GM12801 (cell line): ENCODE measurements around the gene EPS8L3.
"Not testable (repeated sequence)": the region's sequence is repeated elsewhere in the genome, so short reads cannot be mapped to it uniquely, and the experiment has no call there.

Source experiments
- TF ChIP-seq, protein P1 (sequence below): IDR thresholded peaks from one replicate; pipeline ENCODE4 v1.5.1; 2011; ENCODE audit warnings: control low read depth; ENCODE audit not compliant: insufficient read length; ENCODE audit errors: extremely low read depth

The EPS8L3 gene

DNA sequence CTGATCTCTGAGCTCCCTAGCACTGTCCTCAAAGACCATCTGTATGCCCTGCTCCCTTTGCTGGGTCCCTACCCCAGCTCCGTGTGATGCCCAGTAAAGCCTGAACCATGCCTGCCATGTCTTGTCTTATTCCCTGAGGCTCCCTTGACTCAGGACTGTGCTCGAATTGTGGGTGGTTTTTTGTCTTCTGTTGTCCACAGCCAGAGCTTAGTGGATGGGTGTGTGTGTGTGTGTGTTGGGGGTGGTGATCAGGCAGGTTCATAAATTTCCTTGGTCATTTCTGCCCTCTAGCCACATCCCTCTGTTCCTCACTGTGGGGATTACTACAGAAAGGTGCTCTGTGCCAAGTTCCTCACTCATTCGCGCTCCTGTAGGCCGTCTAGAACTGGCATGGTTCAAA lies 46.0 kb downstream of the EPS8L3 start:
- TF ChIP-seq, protein P1, sequence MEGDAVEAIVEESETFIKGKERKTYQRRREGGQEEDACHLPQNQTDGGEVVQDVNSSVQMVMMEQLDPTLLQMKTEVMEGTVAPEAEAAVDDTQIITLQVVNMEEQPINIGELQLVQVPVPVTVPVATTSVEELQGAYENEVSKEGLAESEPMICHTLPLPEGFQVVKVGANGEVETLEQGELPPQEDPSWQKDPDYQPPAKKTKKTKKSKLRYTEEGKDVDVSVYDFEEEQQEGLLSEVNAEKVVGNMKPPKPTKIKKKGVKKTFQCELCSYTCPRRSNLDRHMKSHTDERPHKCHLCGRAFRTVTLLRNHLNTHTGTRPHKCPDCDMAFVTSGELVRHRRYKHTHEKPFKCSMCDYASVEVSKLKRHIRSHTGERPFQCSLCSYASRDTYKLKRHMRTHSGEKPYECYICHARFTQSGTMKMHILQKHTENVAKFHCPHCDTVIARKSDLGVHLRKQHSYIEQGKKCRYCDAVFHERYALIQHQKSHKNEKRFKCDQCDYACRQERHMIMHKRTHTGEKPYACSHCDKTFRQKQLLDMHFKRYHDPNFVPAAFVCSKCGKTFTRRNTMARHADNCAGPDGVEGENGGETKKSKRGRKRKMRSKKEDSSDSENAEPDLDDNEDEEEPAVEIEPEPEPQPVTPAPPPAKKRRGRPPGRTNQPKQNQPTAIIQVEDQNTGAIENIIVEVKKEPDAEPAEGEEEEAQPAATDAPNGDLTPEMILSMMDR = no peak

DNA sequence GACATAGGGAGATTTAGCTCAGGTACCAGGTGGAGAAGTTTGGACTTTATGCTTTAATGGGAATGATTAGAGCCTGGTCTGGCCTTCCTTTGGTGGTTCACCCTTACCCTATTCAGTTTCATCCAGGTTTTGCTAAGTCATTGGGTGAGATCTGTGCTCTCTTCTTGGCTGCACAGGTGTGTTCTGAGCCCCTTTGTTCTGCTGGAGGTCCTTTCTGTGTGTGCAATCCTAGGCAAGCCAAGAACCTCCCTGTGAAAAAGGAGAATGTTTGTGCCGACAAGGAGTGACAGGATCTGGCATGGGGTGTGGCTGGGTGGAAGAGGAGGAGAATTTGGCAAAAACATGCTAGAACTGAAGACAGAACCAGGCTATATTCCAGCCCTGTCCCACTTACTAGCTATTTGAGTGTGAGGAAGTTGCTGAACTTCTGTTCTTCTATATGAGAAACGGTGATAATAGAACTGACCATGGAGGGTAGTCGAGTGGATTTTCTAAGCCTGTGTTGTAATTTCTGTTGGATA lies 47.1 kb downstream of the EPS8L3 start:
- TF ChIP-seq, protein P1 = no peak

DNA sequence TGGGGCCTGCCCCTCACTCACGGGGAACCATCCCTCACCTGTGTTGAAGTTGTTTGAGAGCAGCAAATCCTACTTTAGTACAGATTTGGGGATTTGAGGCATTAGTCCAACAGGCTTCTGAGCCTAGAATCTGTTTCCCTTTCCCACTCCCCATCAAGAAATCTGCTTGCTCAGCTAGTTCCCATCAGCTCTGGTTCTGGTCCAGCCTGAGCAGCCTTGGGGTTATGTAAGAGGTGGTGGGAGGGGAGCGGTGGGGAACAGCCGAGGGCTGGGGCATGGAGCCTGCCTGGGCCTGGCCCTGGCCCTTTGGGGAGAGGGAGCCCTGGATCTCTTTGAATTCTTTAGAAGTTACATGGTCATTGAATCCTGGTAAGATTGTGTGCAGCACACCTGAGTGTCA lies 47.6 kb downstream of the EPS8L3 start:
- TF ChIP-seq, protein P1 = no peak

DNA sequence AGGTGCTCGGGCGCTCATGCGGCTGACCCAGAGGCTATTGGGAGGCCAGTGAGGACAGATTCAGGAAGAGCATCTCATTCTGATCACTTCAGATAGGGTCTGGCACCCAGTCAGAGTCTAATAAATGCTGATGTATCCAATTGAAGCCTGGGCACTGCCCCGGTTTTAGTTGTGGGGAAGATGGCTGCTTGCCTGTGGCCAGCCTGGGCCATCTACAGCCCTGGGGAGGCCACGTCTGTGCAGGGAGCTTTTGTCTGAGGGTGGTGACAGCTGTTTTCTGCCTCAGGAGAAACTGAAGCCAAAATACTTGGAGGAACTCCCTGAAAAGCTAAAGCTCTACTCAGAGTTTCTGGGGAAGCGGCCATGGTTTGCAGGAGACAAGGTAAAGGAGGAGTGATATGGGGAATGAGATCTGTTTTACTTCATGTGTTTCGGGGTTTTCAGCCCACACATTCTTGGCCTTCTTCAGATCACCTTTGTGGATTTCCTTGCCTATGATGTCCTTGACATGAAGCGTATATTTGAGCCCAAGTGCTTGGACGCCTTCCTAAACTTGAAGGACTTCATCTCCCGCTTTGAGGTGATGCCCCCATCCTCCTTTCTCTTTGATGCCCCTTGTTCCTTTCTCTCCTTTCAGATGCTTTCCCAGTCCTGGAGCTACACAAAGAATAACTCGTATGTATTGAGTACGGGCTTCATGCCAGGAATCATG lies 48.9 kb downstream of the EPS8L3 start:
- TF ChIP-seq, protein P1 = no peak

DNA sequence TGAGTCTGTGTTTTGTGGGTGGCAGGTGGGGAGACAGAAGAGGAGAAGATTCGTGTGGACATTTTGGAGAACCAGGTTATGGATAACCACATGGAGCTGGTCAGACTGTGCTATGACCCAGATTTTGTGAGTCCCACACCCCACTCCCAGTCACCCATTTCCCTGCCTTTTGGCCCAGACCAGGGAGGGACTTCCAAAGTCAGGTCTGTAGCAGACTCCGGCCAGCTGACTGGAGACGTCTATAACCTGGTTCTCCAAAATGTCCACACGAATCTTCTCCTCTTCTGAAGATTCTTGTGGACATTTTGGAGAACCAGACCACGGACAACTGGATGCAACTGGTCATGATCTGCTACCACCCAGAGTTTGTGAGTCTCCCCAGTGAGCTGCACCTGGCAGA lies 50.1 kb downstream of the EPS8L3 start:
- TF ChIP-seq, protein P1 = no peak

DNA sequence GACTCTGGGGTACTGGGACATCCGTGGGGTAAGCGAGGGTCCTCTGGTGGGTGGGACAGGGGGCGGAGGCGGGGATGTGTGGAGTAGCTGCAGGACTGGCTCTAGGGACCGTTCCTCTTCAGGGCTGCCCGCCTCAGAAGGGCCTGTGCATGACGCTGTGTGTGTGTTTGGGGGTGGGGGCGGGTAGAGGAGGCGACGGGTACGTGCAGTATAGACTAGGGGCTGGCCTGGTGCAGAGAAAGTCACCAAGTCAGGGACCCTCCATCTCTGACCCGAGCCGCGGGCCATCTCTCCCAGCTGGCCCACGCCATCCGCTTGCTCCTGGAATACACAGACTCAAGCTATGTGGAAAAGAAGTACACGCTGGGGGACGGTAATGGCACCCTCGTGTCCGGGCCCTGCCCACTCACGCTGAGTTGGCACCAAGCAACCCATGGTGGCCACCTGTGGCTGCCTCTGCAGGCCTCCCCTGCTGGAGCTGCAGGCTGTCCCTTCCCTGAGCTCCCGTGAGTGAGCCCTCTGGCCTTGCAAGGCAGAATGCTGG lies 51.3 kb downstream of the EPS8L3 start:
- TF ChIP-seq, protein P1 = no peak

DNA sequence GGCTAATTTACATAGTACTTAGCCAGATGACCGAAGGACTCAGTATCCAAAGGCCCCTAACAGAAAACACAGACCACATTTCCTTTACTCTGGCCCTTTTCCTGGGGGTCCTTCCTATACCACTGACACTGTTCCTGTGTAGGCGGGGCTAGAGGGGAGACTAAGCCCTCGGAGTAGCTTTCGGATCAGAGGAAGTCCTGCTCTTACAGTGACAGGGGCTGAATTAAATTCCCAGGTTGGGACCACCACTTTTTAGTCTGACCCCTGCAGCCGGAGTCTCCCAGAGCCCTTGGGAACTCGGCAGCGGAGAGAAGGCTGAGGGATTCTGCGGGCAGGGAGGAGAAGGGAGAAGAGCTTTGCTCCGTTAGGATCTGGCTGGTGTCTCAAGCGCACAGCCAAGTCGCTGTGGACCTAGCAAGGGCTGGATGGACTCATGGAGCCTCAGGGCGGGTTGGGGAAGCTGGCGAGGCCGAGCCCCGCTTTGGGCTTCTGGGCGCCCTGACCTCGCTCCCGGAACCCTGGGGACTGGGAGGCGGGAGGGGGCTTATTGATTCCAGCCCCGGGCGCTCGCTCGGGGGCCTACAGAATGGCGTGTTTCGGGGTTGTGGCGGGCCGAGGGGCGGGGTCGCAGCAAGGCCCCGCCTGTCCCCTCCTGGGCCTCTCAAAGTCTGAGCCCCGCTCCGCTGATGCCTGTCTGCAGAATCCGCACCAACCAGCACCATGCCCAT lies 52.0 kb downstream of the EPS8L3 start, which contains the start of gene GSTM5:
Gene GSTM5, plus strand, starts transcription at position 659 of the 728 bp plus-strand sequence. Its CDS starts 62 bp downstream, at position 721.
- TF ChIP-seq, protein P1 = not testable (repeated sequence)
